Renal pelvis (tissue), 4 donors: ENCODE data around the gene KRR1. TPM values are rescaled to one million over a fixed set of nuclear protein-coding genes. Genes with fewer than 3 reads are reported as not detected.
"Not testable (repeated sequence)": the region's sequence is repeated elsewhere in the genome, so short reads cannot be mapped to it uniquely, and the experiment has no call there.

ENCODE experiments used
- DNase-seq: peaks from one replicate; pipeline ENCODE4 v3.0.0-alpha.2; 2013
- polyA plus RNA-seq, 3 donors: library from polyadenylated mRNA; unstranded; fragments of 120-200 nt; gene quantifications; one replicate each; pipeline ENCODE4 v1.2.1, GENCODE V29; 2013; ENCODE audit not compliant: insufficient read length in 3 of 3

Gene KRR1
- polyA plus RNA-seq, 3 donors, result 74.5 to 81.3 (median 75.7) TPM

DNA sequence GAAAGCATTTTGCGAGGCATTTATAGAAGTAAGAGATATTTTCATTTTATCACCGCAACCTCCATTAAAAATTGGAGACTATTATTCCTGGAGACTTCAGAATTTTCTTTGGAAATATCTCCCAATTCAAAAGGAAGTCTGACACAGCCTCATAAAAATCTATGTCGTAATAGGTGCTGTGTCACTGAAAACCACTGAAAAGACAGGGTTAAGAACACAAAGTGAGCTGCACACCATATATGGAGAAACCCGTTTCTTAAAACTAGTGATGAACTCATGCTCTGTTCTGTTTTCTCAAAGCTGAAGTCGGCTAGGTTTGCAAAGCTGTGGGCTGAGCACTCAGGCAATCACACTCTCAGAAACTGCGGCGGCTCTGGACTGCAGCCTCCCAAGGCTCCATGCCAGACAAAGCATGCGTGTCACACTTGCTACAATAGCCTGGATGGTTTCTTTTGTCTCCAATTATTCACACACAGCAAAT is 30.9 kb downstream of the KRR1 start, which contains the start of gene GLIPR1:
Gene GLIPR1 (plus strand): TSS at position 287 of the 481 bp plus-strand sequence. CDS start 126 bp downstream, at position 413.
- DNase-seq, result peak; percentile 53

DNA sequence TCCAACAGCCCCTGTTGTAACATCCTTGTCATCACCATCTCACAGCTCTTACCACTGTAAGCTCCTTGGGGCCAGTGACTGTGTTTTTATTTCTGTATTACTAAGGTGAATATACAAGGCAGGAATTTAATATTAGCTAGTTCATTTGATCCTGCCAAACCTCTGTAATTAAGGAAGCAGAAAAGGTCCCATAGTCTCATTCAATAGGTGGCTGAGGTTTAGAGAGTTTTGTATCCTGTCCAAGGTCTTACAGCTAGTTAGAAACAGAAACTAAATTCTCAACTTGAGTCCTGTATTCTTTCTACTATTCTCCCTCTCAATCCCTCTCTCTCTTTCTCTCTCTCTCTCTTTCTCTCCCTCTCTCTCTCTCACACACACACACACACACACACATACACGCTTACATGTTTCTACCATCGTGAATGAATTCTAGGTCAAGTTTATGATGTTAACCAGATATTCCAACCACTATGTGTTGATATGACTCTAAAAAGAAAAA is 31.4 kb downstream of the KRR1 start:
- no peak for DNase-seq

DNA sequence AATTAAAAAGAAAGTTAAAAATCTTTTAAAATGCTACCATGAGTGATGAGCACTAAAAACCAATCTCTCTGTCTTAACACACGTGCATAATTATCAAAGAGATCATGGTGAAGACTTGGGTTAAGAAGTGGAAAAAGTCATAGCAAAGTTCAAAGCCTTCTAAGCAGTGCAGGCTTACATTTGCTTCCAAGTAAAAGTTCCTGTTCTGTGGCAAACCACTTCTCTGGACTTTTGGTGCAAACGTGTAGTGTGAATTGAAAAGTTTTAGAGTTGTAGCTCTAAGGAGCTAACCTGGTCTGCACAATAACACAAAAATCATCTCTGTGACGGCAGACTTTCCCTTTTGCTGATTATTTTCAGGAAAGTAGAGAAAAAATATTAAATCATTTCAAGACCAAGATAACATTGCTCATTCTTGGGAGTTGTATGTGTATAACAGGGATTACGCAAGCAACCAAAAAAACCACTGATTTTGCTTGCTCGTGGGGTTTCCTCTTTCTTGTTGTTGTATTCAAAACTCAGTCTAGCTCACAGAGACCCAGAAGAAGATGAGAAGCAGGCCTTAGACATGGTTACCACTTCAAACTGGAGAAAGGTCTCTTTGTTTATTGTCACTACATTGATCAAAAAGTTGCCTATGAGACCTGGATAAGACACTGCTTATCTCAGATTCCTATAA is 33.2 kb downstream of the KRR1 start:
- no peak for DNase-seq

DNA sequence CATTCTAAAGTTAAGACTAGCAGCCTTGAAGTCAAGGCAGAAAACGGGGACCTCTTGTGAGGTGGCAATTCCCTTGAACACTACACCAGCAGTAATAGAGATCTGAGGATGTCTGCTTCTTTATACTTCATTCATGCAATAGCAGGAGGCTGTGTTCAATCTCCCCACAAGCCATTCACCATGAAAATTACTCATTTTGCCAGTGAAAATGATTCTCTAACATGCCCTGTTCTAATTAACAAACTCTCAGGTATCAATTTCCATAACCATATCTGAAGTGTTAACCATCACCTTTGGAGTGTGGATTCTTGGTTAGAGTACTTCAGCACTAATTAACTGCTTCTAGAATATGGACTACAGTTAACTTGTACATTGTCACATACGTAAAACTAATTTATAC is 34.3 kb downstream of the KRR1 start:
- DNase-seq, result no peak

DNA sequence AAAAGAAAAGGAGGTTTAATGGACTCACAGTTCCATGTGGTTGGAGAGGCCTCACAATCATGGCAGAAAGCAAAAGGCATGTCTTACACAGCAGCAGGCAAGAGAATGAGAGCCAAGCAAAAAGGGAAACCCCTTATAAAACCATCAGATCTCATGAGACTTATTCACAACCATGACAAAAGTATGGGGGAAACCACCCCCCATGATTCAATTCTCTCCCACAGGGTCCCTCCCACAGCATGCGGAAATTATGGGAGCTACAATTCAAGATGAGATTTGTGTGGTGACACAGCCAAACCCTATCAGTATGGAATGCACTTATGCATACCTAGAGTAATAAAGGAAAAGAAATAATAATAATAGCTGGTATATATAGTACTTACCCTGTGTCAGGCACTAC is 35.3 kb downstream of the KRR1 start:
- no peak for DNase-seq

DNA sequence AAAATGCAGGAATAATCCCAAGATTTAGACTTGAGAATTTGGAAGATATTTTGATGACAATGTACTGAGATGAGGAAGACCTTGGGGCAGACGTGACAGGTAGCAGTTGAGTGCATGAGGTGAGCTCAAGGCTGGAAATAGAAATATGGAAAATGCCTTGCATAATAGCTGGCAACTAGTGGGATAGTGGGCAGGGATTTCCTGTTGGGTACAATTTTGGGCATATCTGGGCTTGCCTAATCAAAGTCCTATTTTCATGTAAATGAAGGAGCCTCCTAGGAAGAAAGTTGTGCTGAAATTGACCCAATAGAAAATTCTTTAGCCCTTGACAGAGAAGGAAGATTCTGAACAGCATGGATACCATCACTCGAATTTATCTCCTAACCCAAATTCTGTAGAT is 37.3 kb downstream of the KRR1 start:
- DNase-seq, result no peak

DNA sequence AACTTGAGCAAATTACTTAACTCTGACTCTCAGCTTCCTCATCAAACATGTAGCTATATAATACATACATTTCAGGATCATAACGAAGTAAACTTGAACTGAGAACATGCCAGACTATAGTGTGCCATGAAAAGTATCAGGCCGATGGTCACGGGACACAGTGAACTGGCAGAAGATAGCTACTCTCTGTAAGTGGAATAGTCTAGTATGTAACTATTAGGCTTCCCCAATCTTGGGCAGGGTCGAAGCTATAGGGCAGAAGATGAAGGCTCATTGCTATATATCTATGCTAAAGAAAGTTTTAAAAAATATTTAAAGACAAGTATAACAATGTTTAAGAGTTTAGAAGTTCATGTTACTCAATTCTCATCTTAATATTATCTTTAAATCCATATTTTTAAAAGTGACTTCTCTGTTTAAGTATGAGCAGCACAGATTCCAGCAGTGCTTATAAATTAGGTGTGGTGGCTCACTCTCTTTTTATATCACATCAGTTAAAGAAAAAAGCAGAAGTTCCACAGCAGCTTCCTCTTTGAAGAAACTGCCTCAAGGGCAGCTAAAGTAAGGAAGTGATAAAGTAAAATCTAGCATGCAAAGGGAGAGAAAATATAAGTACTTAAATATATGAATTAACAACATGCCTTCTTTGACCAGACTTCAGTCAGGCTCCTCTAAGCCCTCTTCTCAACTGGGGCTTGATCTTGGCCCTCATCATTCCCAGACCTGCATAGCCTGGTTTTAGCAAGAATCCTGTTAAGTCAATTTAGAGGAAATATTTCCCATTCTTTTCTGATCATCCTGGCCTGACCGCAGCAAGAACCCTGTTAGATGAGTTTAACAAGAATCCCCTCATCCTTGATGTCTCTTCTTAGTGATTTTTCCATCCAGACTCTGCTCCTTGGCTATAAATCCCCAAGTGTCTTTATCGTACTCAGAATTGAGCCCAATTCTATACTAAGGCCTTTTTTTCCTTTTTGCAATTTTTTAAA is 39.2 kb downstream of the KRR1 start:
- no peak for DNase-seq

DNA sequence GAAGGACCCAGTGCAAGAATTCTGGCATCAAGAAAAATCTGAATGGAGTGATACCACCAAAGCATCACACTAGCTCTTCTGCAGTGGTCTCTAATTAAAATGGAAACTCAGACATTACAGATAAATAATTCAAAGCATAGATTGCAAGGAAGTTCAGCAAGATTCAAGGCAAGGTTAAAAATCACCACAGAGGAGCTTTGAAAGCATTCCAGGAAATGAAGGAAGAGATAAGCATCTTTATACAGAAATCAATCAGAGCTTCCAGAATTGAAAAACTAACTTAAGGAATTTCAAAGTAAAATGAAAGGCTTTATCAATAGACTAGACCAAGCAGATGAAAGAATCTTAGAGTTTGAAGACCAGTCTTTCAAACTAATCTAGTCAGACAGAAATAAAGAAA is 51.2 kb downstream of the KRR1 start:
- DNase-seq, result no peak

DNA sequence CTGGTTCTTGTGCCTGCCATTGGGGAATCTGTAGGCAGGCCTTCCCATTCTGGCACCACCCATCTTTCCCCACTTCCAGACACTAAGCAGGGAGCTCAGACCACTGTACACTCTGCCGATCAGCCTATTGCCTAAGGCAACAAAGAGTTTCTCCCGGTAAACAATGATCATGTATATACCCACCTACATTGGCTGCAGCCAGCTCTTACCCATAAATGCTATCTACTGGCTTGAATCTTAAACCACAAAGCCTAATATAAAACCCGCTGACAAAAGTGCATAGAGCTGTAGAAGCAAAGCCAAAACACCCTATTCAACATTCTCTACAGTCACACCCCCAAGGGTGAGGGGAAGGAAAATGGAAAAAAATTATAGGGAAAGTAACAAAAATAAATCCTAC is 51.7 kb downstream of the KRR1 start:
- no peak for DNase-seq

DNA sequence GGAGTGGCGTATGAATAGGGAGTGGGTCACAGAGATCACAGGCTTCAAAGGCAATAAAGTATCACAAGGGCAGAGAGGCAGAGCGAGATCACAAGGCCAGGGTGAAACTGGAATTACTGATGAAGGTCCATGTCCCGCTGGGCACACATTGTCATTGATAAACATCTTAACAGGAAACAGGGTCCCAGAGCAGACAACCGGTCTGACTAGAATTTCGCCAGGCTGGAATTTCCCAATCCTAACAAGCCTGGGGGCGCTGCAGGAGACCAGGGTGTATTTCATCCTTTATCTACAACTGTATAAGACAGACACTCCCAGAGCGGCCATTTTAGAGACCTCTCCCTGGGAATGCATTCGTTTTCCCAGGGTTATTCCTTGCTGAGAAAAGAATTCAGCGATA is 53.5 kb downstream of the KRR1 start:
- DNase-seq, result not testable (repeated sequence)

DNA sequence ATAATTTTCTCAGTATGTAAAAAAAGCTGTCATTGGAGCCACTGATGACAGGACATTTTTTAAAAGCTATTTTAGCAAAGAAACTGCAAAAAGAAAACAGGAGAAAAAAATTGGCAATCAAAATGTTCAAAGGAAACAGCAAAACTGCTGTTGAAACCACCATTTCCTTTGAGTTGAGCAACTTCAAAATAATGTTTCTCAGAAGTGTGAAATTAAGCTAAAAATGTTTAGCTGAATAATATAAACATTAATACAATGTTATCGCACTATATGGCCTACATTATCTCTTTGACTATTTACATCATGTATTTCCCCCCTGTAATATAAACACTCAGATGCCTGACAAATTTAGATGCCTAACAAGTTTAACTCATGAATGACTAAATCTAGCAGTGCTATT is 54.2 kb downstream of the KRR1 start:
- DNase-seq, result no peak

DNA sequence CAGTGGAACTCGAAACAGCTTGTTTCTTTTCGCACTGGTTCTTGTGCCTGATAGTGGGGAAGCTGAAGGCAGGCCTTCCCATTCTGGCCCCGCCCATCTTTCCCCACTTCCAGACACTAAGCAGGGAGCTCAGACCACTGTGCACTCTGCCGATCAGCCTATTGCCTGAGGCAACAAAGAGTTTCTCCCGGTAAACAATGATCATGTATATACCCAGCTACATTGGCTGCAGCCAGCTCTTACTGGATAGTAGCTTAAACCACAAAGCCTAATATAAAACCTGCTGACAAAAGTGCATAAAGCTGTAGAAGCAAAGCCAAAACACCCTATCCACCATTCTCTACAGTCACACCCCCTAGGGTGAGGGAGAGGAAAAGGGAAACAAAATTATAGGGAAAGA is 55.6 kb downstream of the KRR1 start:
- DNase-seq, result no peak

DNA sequence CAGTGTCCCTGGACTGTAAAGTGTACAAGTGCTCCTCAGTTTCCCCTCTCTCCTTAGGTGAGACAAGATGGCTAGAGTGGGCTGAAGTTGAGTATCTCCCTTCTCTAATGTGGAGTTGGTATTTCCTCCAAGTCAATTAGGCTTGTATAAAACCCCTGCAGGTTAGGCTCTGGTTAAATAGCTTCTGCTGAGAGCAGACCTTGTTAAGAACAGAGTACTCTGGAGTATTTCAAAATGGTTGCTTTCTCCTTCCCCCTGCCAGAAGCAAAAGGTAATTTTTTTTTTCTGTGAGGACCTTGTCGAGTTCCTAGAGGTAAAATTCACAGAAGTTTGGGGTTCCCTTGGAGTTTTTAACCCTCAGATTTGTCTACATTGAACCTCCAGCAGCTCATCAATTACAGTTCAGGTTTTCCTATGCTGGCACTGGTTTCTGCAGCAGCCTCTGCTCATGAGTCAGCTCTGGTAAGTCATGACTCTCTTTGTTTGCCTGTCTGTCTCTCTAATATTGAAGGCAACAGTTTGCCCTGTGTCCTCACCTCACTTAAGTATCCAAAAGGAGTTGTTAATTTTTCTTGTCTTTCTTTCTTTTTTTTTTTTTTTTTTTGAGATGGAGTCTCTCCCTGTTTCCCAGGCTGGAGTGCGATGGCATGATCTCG is 58.6 kb downstream of the KRR1 start:
- DNase-seq, result no peak

DNA sequence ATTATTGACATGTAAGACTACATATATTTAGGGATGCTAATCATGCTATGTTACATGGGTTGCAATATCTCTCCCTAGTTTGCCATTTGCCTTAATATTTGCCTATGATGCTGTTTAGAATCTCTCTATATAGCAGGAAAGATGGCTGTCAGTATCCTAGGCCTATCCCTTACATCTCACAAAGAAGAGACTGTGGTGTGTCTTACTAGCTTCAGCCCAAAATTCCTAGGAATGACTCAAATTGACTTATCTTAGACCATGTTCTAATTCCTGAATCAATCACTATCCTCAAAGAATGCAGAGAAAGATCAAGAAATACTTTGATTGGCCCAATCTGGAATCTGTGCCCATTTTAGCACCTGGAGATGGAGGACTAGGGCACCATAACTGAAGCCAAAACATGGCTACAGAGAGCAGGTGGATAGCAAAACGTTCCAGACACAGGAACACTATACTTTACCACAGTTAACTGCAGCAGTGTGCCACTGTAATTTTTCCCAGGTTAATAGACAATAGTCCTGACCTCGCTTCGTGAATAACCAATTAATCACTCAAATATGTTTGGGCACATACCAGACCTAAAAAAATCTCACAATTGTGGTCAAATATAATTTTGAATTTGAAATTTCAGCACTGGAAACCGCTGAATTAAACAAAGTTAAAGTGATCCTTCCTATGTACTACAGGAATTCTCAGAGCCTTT is 63.6 kb downstream of the KRR1 start:
- no peak for DNase-seq

DNA sequence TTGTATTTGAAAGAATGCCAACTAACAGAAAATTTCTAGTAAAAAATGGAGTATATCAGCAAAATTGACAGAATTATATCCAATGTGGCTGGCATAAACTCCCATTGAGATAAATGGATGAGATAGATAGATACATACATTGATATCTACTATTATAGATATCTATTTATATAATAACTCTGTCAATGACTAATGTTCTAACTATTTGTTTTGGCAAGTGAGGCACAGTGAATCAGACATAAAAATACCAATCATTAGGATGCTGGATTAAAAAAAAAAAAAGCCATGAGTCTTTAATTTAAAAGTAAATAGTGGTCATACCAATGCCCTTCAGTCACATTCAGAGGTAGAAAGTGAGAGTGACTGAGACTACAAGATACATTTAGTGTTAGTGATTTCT is 64.6 kb downstream of the KRR1 start:
- no peak for DNase-seq

DNA sequence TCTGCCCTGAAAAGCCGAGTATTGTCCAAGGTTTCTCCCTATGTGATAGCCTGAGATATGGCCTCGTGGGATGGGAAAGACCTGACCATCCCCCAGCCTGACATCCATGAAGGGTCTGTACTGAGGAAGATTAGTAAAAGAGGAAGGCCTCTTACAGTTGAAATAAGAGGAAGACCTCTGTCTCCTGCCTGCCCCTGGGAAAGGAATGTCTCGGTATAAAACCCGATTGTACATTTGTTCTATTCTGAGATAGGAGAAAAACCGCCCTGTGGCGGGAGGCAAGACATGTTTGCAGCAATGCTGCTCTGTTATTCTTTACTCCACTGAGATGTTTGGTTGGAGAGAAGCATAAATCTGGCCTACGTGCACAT is 66.3 kb downstream of the KRR1 start:
- DNase-seq, result not testable (repeated sequence)

DNA sequence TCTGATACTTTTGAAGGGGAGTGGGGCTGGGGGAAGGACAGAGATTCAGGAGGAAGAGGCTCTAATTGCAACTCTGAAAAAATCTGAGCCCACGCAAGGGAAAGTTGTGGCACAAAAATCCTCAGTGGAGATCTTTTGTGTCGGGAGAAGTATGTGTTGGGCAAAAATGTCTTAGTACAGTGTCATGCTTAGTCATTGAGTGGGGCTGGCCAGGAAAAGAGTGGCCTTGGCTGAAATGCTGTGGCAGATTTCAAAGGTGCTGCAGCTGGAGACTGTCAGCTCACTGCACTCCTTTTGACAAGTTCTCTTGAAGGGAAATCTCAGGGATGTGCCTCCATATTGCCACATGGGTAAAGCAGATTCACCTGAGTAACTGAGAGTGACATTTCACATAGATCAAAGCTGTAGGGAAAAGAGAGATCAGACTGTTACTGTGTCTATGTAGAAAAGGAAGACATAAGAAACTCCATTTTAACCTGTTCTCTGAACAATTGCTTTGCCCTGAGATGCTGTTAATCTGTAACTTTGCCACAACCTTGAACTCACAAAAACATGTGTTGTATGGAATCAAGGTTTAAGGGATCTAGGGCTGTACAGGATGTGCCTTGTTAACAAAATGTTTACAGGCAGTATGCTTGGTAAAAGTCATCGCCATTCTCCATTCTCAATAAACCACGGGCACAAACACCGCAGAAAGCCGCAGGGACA is 66.8 kb downstream of the KRR1 start:
- DNase-seq, result no peak

DNA sequence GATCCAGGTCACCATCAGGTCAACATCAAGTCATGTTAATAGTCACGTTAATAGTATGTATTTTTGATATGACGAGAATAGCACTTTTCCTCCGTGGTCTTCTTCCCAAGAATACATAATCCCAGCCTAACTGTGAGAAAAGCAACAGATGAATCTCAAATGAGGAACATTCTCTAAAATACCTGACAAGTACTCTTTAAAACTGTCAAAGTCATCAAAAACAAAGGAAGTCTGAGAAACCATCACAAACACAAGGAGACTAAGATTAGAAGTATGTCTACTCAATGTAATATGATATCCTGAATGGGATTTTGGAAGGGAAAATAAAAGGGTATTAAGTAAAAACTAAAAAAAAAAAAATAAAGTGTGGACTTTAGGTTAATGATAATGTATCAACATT is 67.7 kb downstream of the KRR1 start:
- no peak for DNase-seq

DNA sequence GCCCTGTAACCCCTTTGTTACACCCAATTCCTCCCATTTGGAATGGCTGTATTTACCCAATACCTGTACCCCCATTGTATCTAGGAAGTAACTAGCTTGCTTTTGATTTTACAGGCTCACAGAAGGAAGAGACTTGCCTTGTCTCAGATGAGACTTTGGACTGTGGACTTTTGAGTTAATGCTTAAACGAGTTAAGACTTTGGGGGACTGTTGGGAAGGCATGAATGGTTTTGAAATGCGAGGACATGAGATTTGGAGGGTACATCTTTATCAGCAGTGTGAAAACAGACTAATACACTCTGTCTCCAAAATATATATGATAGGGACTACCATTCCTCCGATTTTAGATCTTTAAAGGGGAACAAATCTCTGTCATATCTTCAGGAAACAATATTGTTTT is 69.0 kb downstream of the KRR1 start:
- not testable (repeated sequence) for DNase-seq

DNA sequence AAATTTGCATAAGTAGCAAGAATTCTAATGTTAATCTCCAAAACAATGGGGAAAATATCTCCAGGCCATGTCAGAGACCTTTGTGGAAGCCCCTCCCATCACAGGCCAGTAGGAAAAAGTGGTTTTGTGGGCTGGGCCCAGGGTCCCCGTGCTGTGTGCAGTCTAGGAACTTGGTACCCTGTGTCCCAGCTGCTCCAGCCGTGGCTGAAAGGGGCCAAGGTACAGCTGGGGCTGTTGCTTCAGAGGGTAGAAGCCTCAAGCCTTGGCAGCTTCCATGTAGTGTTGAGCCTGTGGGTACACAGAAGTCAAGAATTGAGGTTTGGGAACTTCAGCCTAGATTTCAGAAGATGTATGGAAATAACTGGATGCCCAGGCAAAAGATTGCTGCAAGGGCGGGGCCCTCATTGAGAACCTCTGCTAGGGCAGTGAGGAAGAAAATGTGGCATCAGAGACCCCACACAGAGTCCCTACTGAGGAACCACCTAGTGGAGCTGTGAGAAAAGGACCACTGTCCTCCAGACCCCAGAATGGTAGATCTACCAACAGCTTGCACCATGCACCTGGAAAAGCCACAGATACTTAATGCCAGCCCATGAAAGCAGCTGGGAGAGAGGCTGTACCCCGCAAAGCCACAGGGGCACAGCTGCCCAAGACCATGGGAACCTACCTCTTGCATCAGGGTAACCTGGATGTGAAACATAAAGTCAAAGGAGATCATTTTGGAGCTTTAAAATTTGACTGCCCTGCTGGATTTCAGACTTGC is 69.5 kb downstream of the KRR1 start:
- DNase-seq, result not testable (repeated sequence)
